HUES6 (cell line): Measurements from ENCODE around the gene TNFRSF8.

Experiments used
- H3K27ac ChIP-seq: 2 replicates; pipeline ENCODE4 v1.7.0; 2013; ENCODE audit warnings: low read depth, mild to moderate bottlenecking, low read length, inconsistent platforms
- H3K27me3 ChIP-seq: 2 replicates; pipeline ENCODE4 v1.6.1; 2013; ENCODE audit warnings: low read length; ENCODE audit not compliant: control insufficient read depth, insufficient read depth
- H3K36me3 ChIP-seq: 2 replicates; pipeline ENCODE4 v1.6.1; 2013; ENCODE audit warnings: low read length; ENCODE audit not compliant: control insufficient read depth, insufficient read depth
- H3K4me1 ChIP-seq: 2 replicates; pipeline ENCODE4 v1.6.1; 2013; ENCODE audit warnings: low read length; ENCODE audit not compliant: control insufficient read depth, insufficient read depth
- H3K4me3 ChIP-seq: 2 replicates; pipeline ENCODE4 v1.5.1; 2013; ENCODE audit warnings: low read depth, low read length
- H3K9ac ChIP-seq: one replicate; pipeline ENCODE4 v1.6.1; 2013; ENCODE audit warnings: mild to moderate bottlenecking, low read length
- H3K9me3 ChIP-seq: 2 replicates; pipeline ENCODE4 v1.6.1; 2013; ENCODE audit warnings: low read depth, low read length; ENCODE audit not compliant: control insufficient read depth, insufficient read depth

The TNFRSF8 gene

GRCh38 chr1:12067900-12068821, 5.1 kb downstream of the TNFRSF8 start:
- peak overlapping the region; percentile 24; the same call in 1 of the 2 replicates for H3K4me3 ChIP-seq
- H3K4me1 ChIP-seq = peaks cover 51% of the 10 kb centered on the region
- 0 out of 2 replicates have a peak, but pooled peaks cover 10% of the 10 kb centered on the region for H3K36me3 ChIP-seq
- peak overlapping the region; percentile 71 for H3K27ac ChIP-seq
- H3K9me3 ChIP-seq = no peaks in the 10 kb centered on the region
- H3K9ac ChIP-seq = peak overlapping the region; percentile 49
- H3K27me3 ChIP-seq = peaks cover 17% of the 10 kb centered on the region

GRCh38 chr1:12069623-12070244, 6.6 kb downstream of the TNFRSF8 start:
- Histone ChIP-seq H3K27ac (no peak overlapping the region), H3K4me1 (peaks cover 38% of the 10 kb centered on the region), H3K4me3 (no peak overlapping the region), H3K9me3 (no peaks in the 10 kb centered on the region), H3K9ac (no peak overlapping the region), H3K27me3 (peaks cover 2% of the 10 kb centered on the region), H3K36me3 (0 out of 2 replicates have a peak, but pooled peaks cover 10% of the 10 kb centered on the region)

- H3K36me3 ChIP-seq = 0 out of 2 replicates have a peak, but pooled peaks cover 10% of the 10 kb centered on the region
- H3K9ac ChIP-seq = no peak overlapping the region
- H3K27ac ChIP-seq = no peak overlapping the region
- peaks cover 37% of the 10 kb centered on the region for H3K4me1 ChIP-seq
- H3K4me3 ChIP-seq = no peak overlapping the region
- no peaks in the 10 kb centered on the region for H3K9me3 ChIP-seq
- H3K27me3 ChIP-seq = no peaks in the 10 kb centered on the region
Observed at GRCh38 chr1:12071892-12072291, 8.8 kb downstream of the TNFRSF8 start.

GRCh38 chr1:12072741-12073140, 9.6 kb downstream of the TNFRSF8 start:
- no peaks in the 10 kb centered on the region for H3K27me3 ChIP-seq
- H3K9ac ChIP-seq = no peak overlapping the region
- H3K27ac ChIP-seq = no peak overlapping the region
- peaks cover 29% of the 10 kb centered on the region for H3K4me1 ChIP-seq
- H3K4me3 ChIP-seq = no peak overlapping the region
- H3K9me3 ChIP-seq = no peaks in the 10 kb centered on the region; the same call in 1 of the 2 replicates
- 0 out of 2 replicates have a peak, but pooled peaks cover 10% of the 10 kb centered on the region for H3K36me3 ChIP-seq

GRCh38 chr1:12073796-12074195, 10.7 kb downstream of the TNFRSF8 start:
- Histone ChIP-seq H3K9ac (no peak overlapping the region), H3K36me3 (0 out of 2 replicates have a peak, but pooled peaks cover 10% of the 10 kb centered on the region), H3K27me3 (no peaks in the 10 kb centered on the region), H3K4me3 (no peak overlapping the region), H3K9me3 (no peaks in the 10 kb centered on the region; the same call in 1 of the 2 replicates), H3K27ac (no peak overlapping the region), H3K4me1 (peaks cover 22% of the 10 kb centered on the region)

- Histone ChIP-seq H3K27ac (no peak overlapping the region), H3K27me3 (no peaks in the 10 kb centered on the region), H3K36me3 (peaks cover 13% of the 10 kb centered on the region; the same call in 1 of the 2 replicates), H3K4me1 (peaks cover 19% of the 10 kb centered on the region), H3K9ac (no peak overlapping the region), H3K9me3 (no peaks in the 10 kb centered on the region; the same call in 1 of the 2 replicates), H3K4me3 (no peak overlapping the region)
Observed at GRCh38 chr1:12075195-12076114, 12.4 kb downstream of the TNFRSF8 start.

GRCh38 chr1:12076425-12077005, 13.4 kb downstream of the TNFRSF8 start:
- Histone ChIP-seq H3K27ac (no peak overlapping the region), H3K4me3 (no peak overlapping the region), H3K9ac (no peak overlapping the region), H3K36me3 (peaks cover 13% of the 10 kb centered on the region; the same call in 1 of the 2 replicates), H3K27me3 (no peaks in the 10 kb centered on the region), H3K4me1 (peaks cover 19% of the 10 kb centered on the region), H3K9me3 (no peaks in the 10 kb centered on the region; the same call in 1 of the 2 replicates)

GRCh38 chr1:12078575-12078937, 15.5 kb downstream of the TNFRSF8 start:
- Histone ChIP-seq H3K9ac (no peak overlapping the region), H3K4me3 (peak overlapping the region; percentile 22; the same call in 1 of the 2 replicates), H3K4me1 (peaks cover 19% of the 10 kb centered on the region)

GRCh38 chr1:12078938-12079861, 16.1 kb downstream of the TNFRSF8 start:
- H3K36me3 ChIP-seq = peaks cover 13% of the 10 kb centered on the region
- H3K9ac ChIP-seq = peak overlapping the region; percentile 60
- H3K9me3 ChIP-seq = peaks cover 8% of the 10 kb centered on the region
- H3K4me1 ChIP-seq = peaks cover 19% of the 10 kb centered on the region
- H3K27me3 ChIP-seq = no peaks in the 10 kb centered on the region
- peak overlapping the region; percentile 22 for H3K4me3 ChIP-seq
- H3K27ac ChIP-seq = no peak overlapping the region; the same call in 1 of the 2 replicates

More at GRCh38 chr1:12078575-12078937, 15.5 kb downstream of the TNFRSF8 start:
- H3K27me3 ChIP-seq = no peaks in the 10 kb centered on the region
- H3K27ac ChIP-seq = no peak overlapping the region; the same call in 1 of the 2 replicates
- peaks cover 8% of the 10 kb centered on the region for H3K9me3 ChIP-seq
- peaks cover 13% of the 10 kb centered on the region for H3K36me3 ChIP-seq
